ENCODE measurements around the gene NYAP1.
"Not testable (repeated sequence)": the region's sequence is repeated elsewhere in the genome, so short reads cannot be mapped to it uniquely, and the experiment has no call there.

DNA sequence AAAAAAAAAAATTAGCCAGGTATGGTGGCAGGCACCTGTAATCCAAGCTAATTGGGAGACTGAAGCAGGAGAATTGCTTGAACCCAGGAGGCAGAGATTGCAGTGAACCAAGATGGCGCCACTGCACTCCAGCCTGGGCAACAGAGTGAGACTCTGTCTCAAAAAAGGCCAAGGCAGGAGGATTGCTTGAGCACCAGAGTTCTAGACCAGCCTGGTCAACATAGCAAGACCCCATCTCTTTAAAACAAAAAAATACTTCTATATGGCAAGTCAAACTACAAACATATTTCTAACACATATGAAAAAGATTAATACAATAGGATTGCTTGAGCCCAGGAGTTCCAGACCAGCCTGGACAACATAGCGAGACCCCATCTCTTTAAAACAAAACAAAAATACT lies 17.0 kb downstream of the NYAP1 start:
- TF ChIP-seq, protein P1, sequence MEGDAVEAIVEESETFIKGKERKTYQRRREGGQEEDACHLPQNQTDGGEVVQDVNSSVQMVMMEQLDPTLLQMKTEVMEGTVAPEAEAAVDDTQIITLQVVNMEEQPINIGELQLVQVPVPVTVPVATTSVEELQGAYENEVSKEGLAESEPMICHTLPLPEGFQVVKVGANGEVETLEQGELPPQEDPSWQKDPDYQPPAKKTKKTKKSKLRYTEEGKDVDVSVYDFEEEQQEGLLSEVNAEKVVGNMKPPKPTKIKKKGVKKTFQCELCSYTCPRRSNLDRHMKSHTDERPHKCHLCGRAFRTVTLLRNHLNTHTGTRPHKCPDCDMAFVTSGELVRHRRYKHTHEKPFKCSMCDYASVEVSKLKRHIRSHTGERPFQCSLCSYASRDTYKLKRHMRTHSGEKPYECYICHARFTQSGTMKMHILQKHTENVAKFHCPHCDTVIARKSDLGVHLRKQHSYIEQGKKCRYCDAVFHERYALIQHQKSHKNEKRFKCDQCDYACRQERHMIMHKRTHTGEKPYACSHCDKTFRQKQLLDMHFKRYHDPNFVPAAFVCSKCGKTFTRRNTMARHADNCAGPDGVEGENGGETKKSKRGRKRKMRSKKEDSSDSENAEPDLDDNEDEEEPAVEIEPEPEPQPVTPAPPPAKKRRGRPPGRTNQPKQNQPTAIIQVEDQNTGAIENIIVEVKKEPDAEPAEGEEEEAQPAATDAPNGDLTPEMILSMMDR (IDR thresholded peaks at IDR 0.05), result not testable (repeated sequence)
- not testable (repeated sequence) for TF ChIP-seq POLR2A (IDR thresholded peaks at IDR 0.05)
